SK-N-SH (cell line): Measurements from ENCODE around the gene MBD3L2. TPM values are rescaled to one million over a fixed set of nuclear protein-coding genes. Genes with fewer than 3 reads are reported as not detected.

ENCODE experiments used
- CTCF ChIA-PET: fragments of 300-600, 350-600 bp; formaldehyde crosslinking; extraction: SDS; loops from one replicate; lab custom pipeline; 2021; lab: Yijun Ruan, JAX
- POLR2A ChIA-PET: fragments of 350-600 bp; sonication (Branson Sonifier 250); formaldehyde crosslinking; extraction: SDS; loops from one replicate; lab custom pipeline; 2020; ENCODE audit warnings: antibody characterized with exemption, inconsistent platforms; lab: Yijun Ruan, JAX
- DNase-seq: peaks from one replicate; pipeline ENCODE4 v3.0.0; 2012
- H2AFZ ChIP-seq: fragments of 200-600 bp; sonication (generic); 2 replicates; pipeline ENCODE4 v1.8.1; 2016; ENCODE audit warnings: antibody characterized with exemption, mild to moderate bottlenecking, low read depth
- H3F3A ChIP-seq: fragments of 200-600 bp; sonication (generic); replicated peaks from 2 replicates; pipeline ENCODE3; 2016; ENCODE audit warnings: antibody characterized with exemption, mild to moderate bottlenecking; ENCODE audit not compliant: insufficient read depth
- H3K27ac ChIP-seq, 2 experiments: fragments of 200-500 bp in 1 of 2; fragments of 200-600 bp in 1 of 2; sonication (Bioruptor generic) in 1 of 2; sonication (generic), shearing (Covaris generic) in 1 of 2; 2 replicates each; pipeline versions ENCODE4 v1.5.1 to v1.6.1; 2014 to 2016; ENCODE audit warnings: low read depth in 2 of 2, inconsistent platforms in 1 of 2, low read length in 1 of 2, mild to moderate bottlenecking in 1 of 2, mixed read lengths in 1 of 2
- H3K27me3 ChIP-seq: fragments of 200-600 bp; sonication (generic), shearing (Covaris generic); 2 replicates; pipeline ENCODE4 v1.6.1; 2016; ENCODE audit warnings: mixed run types; ENCODE audit not compliant: insufficient read depth
- H3K36me3 ChIP-seq, 2 experiments: fragments of 200-500 bp in 1 of 2; fragments of 200-600 bp in 1 of 2; sonication (Bioruptor generic) in 1 of 2; sonication (generic) in 1 of 2; replicated peaks in 1 of 2; 2 replicates each; pipeline versions ENCODE3 to v1.5.1; 2014 to 2016; ENCODE audit warnings: low read length in 1 of 2, mild to moderate bottlenecking in 1 of 2; ENCODE audit not compliant: insufficient read depth in 2 of 2, control insufficient read depth in 1 of 2
- H3K4me1 ChIP-seq, 2 experiments: fragments of 200-500 bp in 1 of 2; fragments of 200-600 bp in 1 of 2; sonication (Bioruptor generic) in 1 of 2; sonication (generic), shearing (Covaris generic) in 1 of 2; 2 replicates each; pipeline versions ENCODE4 v1.5.1 to v1.6.1; 2014 to 2016; ENCODE audit warnings: low read depth in 1 of 2, low read length in 1 of 2, mixed run types in 1 of 2; ENCODE audit not compliant: insufficient read depth in 2 of 2, control insufficient read depth in 1 of 2
- H3K4me2 ChIP-seq: fragments of 200-600 bp; sonication (generic), shearing (Covaris generic); 2 replicates; pipeline ENCODE4 v1.6.1; 2017; ENCODE audit warnings: mixed run types
- H3K4me3 ChIP-seq, 2 experiments: fragments of 200-500 bp in 1 of 2; fragments of 200-600 bp in 1 of 2; sonication (Bioruptor generic) in 1 of 2; sonication (generic), shearing (Covaris generic) in 1 of 2; 2 replicates each; pipeline versions ENCODE4 v1.5.1 to v1.8.1; 2014 to 2016; ENCODE audit warnings: low read depth in 2 of 2, inconsistent platforms in 1 of 2, low read length in 1 of 2, mild to moderate bottlenecking in 1 of 2, mixed read lengths in 1 of 2, moderate library complexity in 1 of 2
- H3K79me2 ChIP-seq: fragments of 200-600 bp; sonication (generic); 2 replicates; pipeline ENCODE4 v1.8.1; 2017; ENCODE audit warnings: mild to moderate bottlenecking; ENCODE audit not compliant: insufficient read depth
- H3K9ac ChIP-seq: fragments of 200-600 bp; sonication (generic); 2 replicates; pipeline ENCODE4 v1.6.1; 2017; ENCODE audit warnings: mixed run types
- H3K9me2 ChIP-seq: fragments of 200-600 bp; sonication (generic); 2 replicates; pipeline ENCODE4 v1.6.1; 2017; ENCODE audit warnings: mixed run types
- H3K9me3 ChIP-seq: fragments of 200-600 bp; sonication (generic); 2 replicates; pipeline ENCODE4 v1.6.1; 2017; ENCODE audit warnings: mixed run types, mild to moderate bottlenecking, moderate library complexity
- H4K20me1 ChIP-seq: fragments of 200-600 bp; sonication (generic); 2 replicates; pipeline ENCODE4 v1.6.1; 2017; ENCODE audit warnings: mild to moderate bottlenecking, mixed run types; ENCODE audit not compliant: insufficient read depth
- CHD2 ChIP-seq: fragments of 150-350 bp; IDR thresholded peaks from 2 replicates; pipeline ENCODE4 v1.6.1; 2018; ENCODE audit warnings: low read length; ENCODE audit not compliant: partially characterized antibody
- GABPA ChIP-seq: IDR thresholded peaks from 2 replicates; pipeline ENCODE4 v1.4.0; 2012; ENCODE audit warnings: low read depth, mild to moderate bottlenecking
- MAX ChIP-seq: IDR thresholded peaks from 2 replicates; pipeline ENCODE4 v1.4.0; 2012; ENCODE audit warnings: low read depth
- MXI1 ChIP-seq: IDR thresholded peaks from 2 replicates; pipeline ENCODE4 v1.6.1; 2012; ENCODE audit warnings: mild to moderate bottlenecking, low read depth, low read length, improper control_type of control experiment
- NFIC ChIP-seq: IDR thresholded peaks from 2 replicates; pipeline ENCODE4 v1.4.0; 2012; ENCODE audit warnings: borderline replicate concordance
- NRF1 ChIP-seq: IDR thresholded peaks from 2 replicates; pipeline ENCODE4 v1.6.1; 2012; ENCODE audit warnings: low read depth, mild to moderate bottlenecking, low read length
- POLR2AphosphoS5 ChIP-seq: IDR thresholded peaks from 2 replicates; pipeline ENCODE4 v1.6.1; 2012; ENCODE audit warnings: low read depth, low read length
- RFX5 ChIP-seq: IDR thresholded peaks from 2 replicates; pipeline ENCODE4 v1.6.1; 2012; ENCODE audit warnings: mild to moderate bottlenecking, improper control_type of control experiment, low read length
- RXRA ChIP-seq: IDR thresholded peaks from 2 replicates; pipeline ENCODE4 v1.4.0; 2012; ENCODE audit warnings: low read depth, mild to moderate bottlenecking, borderline replicate concordance
- SIN3A ChIP-seq: IDR thresholded peaks from 2 replicates; pipeline ENCODE4 v1.6.1; 2012; ENCODE audit warnings: low read depth, mild to moderate bottlenecking, low read length, moderate library complexity, borderline replicate concordance
- SMC3 ChIP-seq: IDR thresholded peaks from 2 replicates; pipeline ENCODE4 v1.6.1; 2012; ENCODE audit warnings: low read depth, low read length, improper control_type of control experiment
- TAF1 ChIP-seq: IDR thresholded peaks from 2 replicates; pipeline ENCODE4 v1.6.1; 2012; ENCODE audit warnings: low read depth, mild to moderate bottlenecking, low read length, moderate library complexity, borderline replicate concordance
- TCF12 ChIP-seq: IDR thresholded peaks from 2 replicates; pipeline ENCODE4 v1.4.0; 2012
- TEAD4 ChIP-seq: IDR thresholded peaks from 2 replicates; pipeline ENCODE4 v1.4.0; 2012; ENCODE audit warnings: mild to moderate bottlenecking, borderline replicate concordance; ENCODE audit not compliant: insufficient read depth
- USF1 ChIP-seq: IDR thresholded peaks from 2 replicates; pipeline ENCODE4 v1.4.0; 2012; ENCODE audit warnings: low read depth, borderline replicate concordance
- USF2 ChIP-seq: fragments of 150-350 bp; IDR thresholded peaks from 2 replicates; pipeline ENCODE4 v1.6.1; 2017; ENCODE audit warnings: antibody characterized with exemption, low read length, low read depth, borderline replicate concordance
- YY1 ChIP-seq: IDR thresholded peaks from 2 replicates; pipeline ENCODE4 v1.4.0; 2012; ENCODE audit warnings: low read depth, mild to moderate bottlenecking
- WGBS: methylation state at CpG from one replicate; pipeline ENCODE4 v1.1.6; 2017; ENCODE audit warnings: low lambda C conversion rate; 5-methylcytosine and 5-hydroxymethylcytosine counted together
- polyA plus RNA-seq, 3 experiments: library from polyadenylated mRNA; depleted of rRNA; stranded (reverse); fragments of >200 nt; gene quantifications; 2 replicates each; pipeline ENCODE4 v1.2.3, GENCODE V29; 2012
- TF ChIP-seq, protein P1 (sequence below): fragments of 150-350 bp; IDR thresholded peaks from 2 replicates; pipeline ENCODE4 v1.6.1; 2016; ENCODE audit warnings: mild to moderate bottlenecking, low read depth, low read length

The MBD3L2 gene
- polyA plus RNA-seq, 1 of the 3 experiments (the other 2 are of a cell fraction): 0.12 TPM

- TF ChIP-seq USF2: no peak
These were observed 39.9 kb downstream of the MBD3L2 start (continued) for GRCh38 chr19:7088999-7089398.

- Histone ChIP-seq H2AFZ (peak overlapping the region; percentile 76), H3K27me3 (no peaks in the 10 kb centered on the region), H3K4me2 (peak overlapping the region; percentile 68), H3F3A (peaks cover 6% of the 10 kb centered on the region), H3K9me2 (no peaks in the 10 kb centered on the region), H3K4me3 (peak overlapping the region; percentile 59 to 62; a peak in 3 of 4 replicates), H3K4me1 (peaks cover 0 to 2% of the 10 kb centered on the region in 2 experiments; a peak in 2 of 4 replicates), H3K79me2 (no peaks in the 10 kb centered on the region), H3K36me3 (no peaks in the 10 kb centered on the region), H3K9me3 (no peaks in the 10 kb centered on the region), H3K9ac (peak overlapping the region; percentile 80), H3K27ac (peak overlapping the region; percentile 73 to 95; a peak in 3 of 4 replicates), H4K20me1 (no peaks in the 10 kb centered on the region)
- WGBS: 97% methylated on average over 3 of the region's 3 CpGs
- DNase-seq: no peak
- ChIA-PET POLR2A (interaction anchor here (1.9 kb wide), 1 partner anchor 29 kb away, joined by 15 read pairs; the partner anchor contains the start of gene ZNF557), CTCF (interaction anchor here (1.7 kb wide), 1 partner anchor 470 kb away, joined by 4 read pairs; no protein-coding TSS in a partner anchor)
- TF ChIP-seq RFX5: no peak
These were observed 49.0 kb downstream of the MBD3L2 start for GRCh38 chr19:7098096-7098495.

- peak overlapping the region; percentile 68 for H3K4me2 ChIP-seq
- H3K4me1 ChIP-seq: peaks cover 0 to 2% of the 10 kb centered on the region in 2 experiments; a peak in 2 of 4 replicates
- CTCF ChIA-PET: interaction anchor here (0.6 to 4.8 kb wide), 6 partner anchors 13 to 520 kb away, joined by 3 to 75 read pairs (median 4); no protein-coding TSS in a partner anchor
- peak; percentile 92 for DNase-seq
- no peaks in the 10 kb centered on the region for H3K27me3 ChIP-seq
- no peaks in the 10 kb centered on the region for H3K9me3 ChIP-seq
- POLR2A ChIA-PET: interaction anchor here (0.6 to 1.9 kb wide), 3 partner anchors 12 to 1434 kb away, joined by 3 to 15 read pairs (median 3); partner anchors contain the start of gene ZNF557
- H3K79me2 ChIP-seq: no peaks in the 10 kb centered on the region
- WGBS: 2% methylated on average over 71 of the region's 78 CpGs
- peak overlapping the region; percentile 73 to 95 for H3K27ac ChIP-seq
- no peaks in the 10 kb centered on the region for H3K36me3 ChIP-seq
- H3K9ac ChIP-seq: peak overlapping the region; percentile 80
- no peaks in the 10 kb centered on the region for H3K9me2 ChIP-seq
- TF ChIP-seq, protein P1, sequence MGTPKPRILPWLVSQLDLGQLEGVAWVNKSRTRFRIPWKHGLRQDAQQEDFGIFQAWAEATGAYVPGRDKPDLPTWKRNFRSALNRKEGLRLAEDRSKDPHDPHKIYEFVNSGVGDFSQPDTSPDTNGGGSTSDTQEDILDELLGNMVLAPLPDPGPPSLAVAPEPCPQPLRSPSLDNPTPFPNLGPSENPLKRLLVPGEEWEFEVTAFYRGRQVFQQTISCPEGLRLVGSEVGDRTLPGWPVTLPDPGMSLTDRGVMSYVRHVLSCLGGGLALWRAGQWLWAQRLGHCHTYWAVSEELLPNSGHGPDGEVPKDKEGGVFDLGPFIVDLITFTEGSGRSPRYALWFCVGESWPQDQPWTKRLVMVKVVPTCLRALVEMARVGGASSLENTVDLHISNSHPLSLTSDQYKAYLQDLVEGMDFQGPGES: no peak
- TF ChIP-seq TEAD4: no peak
- no peak for TF ChIP-seq RXRA
- TF ChIP-seq CHD2: peak; percentile 52
- TF ChIP-seq SIN3A: peak; percentile 49; the same call in 1 of the 2 replicates
- no peak for TF ChIP-seq USF2
- TF ChIP-seq NRF1: 0 out of 2 replicates have a peak, but pooled peaks have one; percentile 3
- no peak for TF ChIP-seq TCF12
- TF ChIP-seq MAX: peak; percentile 11; the same call in 1 of the 2 replicates
- TF ChIP-seq YY1: peak; percentile 55; the same call in 1 of the 2 replicates
- TF ChIP-seq SMC3: no peak
- TF ChIP-seq GABPA: peak; percentile 57
- peak; percentile 20; the same call in 1 of the 2 replicates for TF ChIP-seq TAF1
- TF ChIP-seq NFIC: peak; percentile 57; the same call in 1 of the 2 replicates
- TF ChIP-seq MXI1: peak; percentile 47; the same call in 1 of the 2 replicates
- TF ChIP-seq USF1: no peak
- peak; percentile 68 for TF ChIP-seq POLR2AphosphoS5
- H3K4me3 ChIP-seq: peak overlapping the region; percentile 59 to 62
- no peaks in the 10 kb centered on the region for H4K20me1 ChIP-seq
- H3F3A ChIP-seq: peaks cover 6% of the 10 kb centered on the region
- H2AFZ ChIP-seq: peak overlapping the region; percentile 76
These were observed 49.8 kb downstream of the MBD3L2 start for GRCh38 chr19:7098701-7099596.
